Panc1 (cell line): Measurements from ENCODE around the gene RBM10. TPM values are rescaled to one million over a fixed set of nuclear protein-coding genes. Genes with fewer than 3 reads are reported as not detected.

Experiments used
- ATAC-seq: fragments of 200-7000 bp; cut with Tn5 transposase; 2 replicates; pipeline ENCODE4 v1.9.1; 2020; ENCODE audit warnings: mild to moderate bottlenecking, moderate library complexity
- BruUV-seq: library from RNA; stranded (reverse); fragments of 400-500 nt; replicated peaks from 2 replicates; lab custom pipeline; 2021; lab: Mats Ljungman, UMichigan
- CTCF ChIA-PET: fragments of 300-600 bp; sonication (Branson Sonifier 250); formaldehyde crosslinking; loops from one replicate; lab custom pipeline; 2022; ENCODE audit warnings: antibody characterized with exemption; lab: Charles Lee
- POLR2A ChIA-PET: fragments of 300-600 bp; sonication (Branson Sonifier 250); formaldehyde crosslinking; loops from one replicate; lab custom pipeline; 2022; ENCODE audit warnings: antibody characterized with exemption; lab: Charles Lee
- DNase-seq: peaks from one replicate; pipeline ENCODE4 v3.0.0-alpha.2; 2010; ENCODE audit warnings: low read depth, low spot score
- H3K27ac ChIP-seq: 2 replicates; pipeline ENCODE4 v1.5.1; 2011; ENCODE audit warnings: mild to moderate bottlenecking, low read length, inconsistent platforms
- H3K27me3 ChIP-seq: fragments of 200-500 bp; sonication (Bioruptor generic); 2 replicates; pipeline ENCODE4 v1.6.0; 2014; ENCODE audit warnings: low read length, inconsistent platforms; ENCODE audit not compliant: control insufficient read depth, insufficient read depth
- H3K36me3 ChIP-seq: fragments of 200-500 bp; sonication (Bioruptor generic); 2 replicates; pipeline ENCODE4 v1.5.1; 2014; ENCODE audit warnings: inconsistent platforms, mild to moderate bottlenecking, low read length, moderate library complexity; ENCODE audit not compliant: control insufficient read depth, insufficient read depth
- H3K4me1 ChIP-seq: 2 replicates; pipeline ENCODE4 v1.5.1; 2011; ENCODE audit warnings: inconsistent platforms, mild to moderate bottlenecking, low read length, moderate library complexity; ENCODE audit not compliant: control insufficient read depth, insufficient read depth
- H3K4me3 ChIP-seq, 2 experiments: 2 replicates each; pipeline ENCODE4 v1.5.1; 2011 to 2012; ENCODE audit warnings: low read depth in 2 of 2, low read length in 2 of 2, mild to moderate bottlenecking in 2 of 2, inconsistent platforms in 1 of 2, moderate library complexity in 1 of 2
- H3K9me3 ChIP-seq: fragments of 200-500 bp; sonication (Bioruptor generic); 2 replicates; pipeline ENCODE4 v1.5.1; 2014; ENCODE audit warnings: low read depth, mild to moderate bottlenecking, inconsistent platforms, low read length, moderate library complexity; ENCODE audit not compliant: control insufficient read depth, insufficient read depth
- CTCF ChIP-seq: fragments of 450-650 bp; IDR thresholded peaks from 2 replicates; pipeline ENCODE4 v1.5.1; 2017; ENCODE audit warnings: mild to moderate bottlenecking
- POLR2AphosphoS5 ChIP-seq: IDR thresholded peaks from 2 replicates; pipeline ENCODE4 v1.6.1; 2012; ENCODE audit warnings: mild to moderate bottlenecking, low read depth, low read length, moderate library complexity
- SIN3A ChIP-seq: IDR thresholded peaks from 2 replicates; pipeline ENCODE4 v1.6.1; 2012; ENCODE audit warnings: low read depth, mild to moderate bottlenecking, low read length, moderate library complexity, borderline replicate concordance; ENCODE audit not compliant: insufficient read depth
- TCF7L2 ChIP-seq: IDR thresholded peaks from 2 replicates; pipeline ENCODE4 v1.6.1; 2011; ENCODE audit warnings: mild to moderate bottlenecking, low read depth, low read length, inconsistent platforms
- in situ Hi-C: cut with HindIII; loops from 2 replicates; pipeline ENCODE4 v1.10.0; 2016; ENCODE audit warnings: low sequenced_read_pairs, low pct_unique_long_range_greater_than_20kb
- intact Hi-C: fragments of 100-400 bp; cut with micrococcal nuclease; formaldehyde crosslinking; loops from one replicate; pipeline ENCODE4 v1.10.0; 2022; ENCODE audit not compliant: unreplicated experiment
- total RNA-seq: library from RNA; stranded (reverse); gene quantifications from one replicate; pipeline ENCODE4 v1.2.1, GENCODE V29; 2021; ENCODE audit not compliant: unreplicated experiment
- TF ChIP-seq, protein P1 (sequence below), 2 experiments: IDR thresholded peaks; 2 replicates each; pipeline ENCODE4 v1.6.1; 2011 to 2012; ENCODE audit warnings: low read depth in 2 of 2, control low read depth in 1 of 2, low read length in 1 of 2, mild to moderate bottlenecking in 1 of 2, moderate library complexity in 1 of 2; ENCODE audit not compliant: insufficient read depth in 1 of 2

RBM10 gene
- total RNA-seq, 1 experiment from 2014 or later, result 47.1 TPM

DNA sequence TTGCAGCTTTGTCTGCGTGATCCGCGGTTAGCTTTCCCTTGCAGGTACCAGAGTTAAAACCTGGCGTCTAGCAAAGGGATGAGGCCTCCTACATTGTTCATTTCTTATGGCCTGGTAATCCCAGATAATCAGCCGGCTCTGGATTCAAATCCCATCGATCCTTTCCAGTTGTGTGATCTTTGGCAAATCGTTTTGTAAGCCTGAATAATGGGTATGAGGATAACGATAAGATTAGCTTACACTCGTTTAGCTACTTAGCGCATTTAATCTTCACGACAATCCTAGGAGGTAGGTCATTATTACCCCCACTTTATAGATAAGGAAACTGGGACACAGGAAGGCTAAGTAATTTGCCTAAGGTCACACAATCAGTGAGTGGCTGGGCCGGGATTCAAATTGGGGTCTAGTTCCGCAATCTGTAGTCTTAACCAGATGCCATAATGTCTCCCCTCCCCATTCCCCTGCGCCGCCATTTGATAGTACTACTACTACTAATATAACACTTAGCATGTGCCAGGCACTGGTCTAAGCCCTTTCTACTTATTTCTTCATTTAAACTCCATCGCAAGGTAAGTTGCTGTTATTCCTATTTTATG, 46.9 kb downstream of the RBM10 start:
- no peaks in the 10 kb centered on the region for H3K27me3 ChIP-seq
- TF ChIP-seq, protein P1, sequence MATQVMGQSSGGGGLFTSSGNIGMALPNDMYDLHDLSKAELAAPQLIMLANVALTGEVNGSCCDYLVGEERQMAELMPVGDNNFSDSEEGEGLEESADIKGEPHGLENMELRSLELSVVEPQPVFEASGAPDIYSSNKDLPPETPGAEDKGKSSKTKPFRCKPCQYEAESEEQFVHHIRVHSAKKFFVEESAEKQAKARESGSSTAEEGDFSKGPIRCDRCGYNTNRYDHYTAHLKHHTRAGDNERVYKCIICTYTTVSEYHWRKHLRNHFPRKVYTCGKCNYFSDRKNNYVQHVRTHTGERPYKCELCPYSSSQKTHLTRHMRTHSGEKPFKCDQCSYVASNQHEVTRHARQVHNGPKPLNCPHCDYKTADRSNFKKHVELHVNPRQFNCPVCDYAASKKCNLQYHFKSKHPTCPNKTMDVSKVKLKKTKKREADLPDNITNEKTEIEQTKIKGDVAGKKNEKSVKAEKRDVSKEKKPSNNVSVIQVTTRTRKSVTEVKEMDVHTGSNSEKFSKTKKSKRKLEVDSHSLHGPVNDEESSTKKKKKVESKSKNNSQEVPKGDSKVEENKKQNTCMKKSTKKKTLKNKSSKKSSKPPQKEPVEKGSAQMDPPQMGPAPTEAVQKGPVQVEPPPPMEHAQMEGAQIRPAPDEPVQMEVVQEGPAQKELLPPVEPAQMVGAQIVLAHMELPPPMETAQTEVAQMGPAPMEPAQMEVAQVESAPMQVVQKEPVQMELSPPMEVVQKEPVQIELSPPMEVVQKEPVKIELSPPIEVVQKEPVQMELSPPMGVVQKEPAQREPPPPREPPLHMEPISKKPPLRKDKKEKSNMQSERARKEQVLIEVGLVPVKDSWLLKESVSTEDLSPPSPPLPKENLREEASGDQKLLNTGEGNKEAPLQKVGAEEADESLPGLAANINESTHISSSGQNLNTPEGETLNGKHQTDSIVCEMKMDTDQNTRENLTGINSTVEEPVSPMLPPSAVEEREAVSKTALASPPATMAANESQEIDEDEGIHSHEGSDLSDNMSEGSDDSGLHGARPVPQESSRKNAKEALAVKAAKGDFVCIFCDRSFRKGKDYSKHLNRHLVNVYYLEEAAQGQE (IDR thresholded peaks at IDR 0.05; ENCODE audit: insufficient read depth in 1 of 2, low read depth in 2 of 2, low read length in 1 of 2), result no peak
- TF ChIP-seq TCF7L2 (no peak), SIN3A (no peak), CTCF (no peak), POLR2AphosphoS5 (no peak)
- peak overlapping the region; percentile 85 for H3K27ac ChIP-seq
- intact Hi-C loops (loop anchor here (10.0 kb wide), 2 partner anchors 193 to 333 kb away; no protein-coding TSS in a partner anchor), in situ Hi-C loops (no loop called here)
- peaks cover 2% of the 10 kb centered on the region for H3K36me3 ChIP-seq
- no peaks in the 10 kb centered on the region for H3K9me3 ChIP-seq
- ATAC-seq, result no peak
- POLR2A ChIA-PET, result interaction anchor here (0.6 kb wide), 1 partner anchor 33 kb away, joined by 11 read pairs; no protein-coding TSS in a partner anchor
- DNase-seq, result no peak
- H3K4me3 ChIP-seq, result peak overlapping the region; percentile 72 to 73
- peaks cover 29% of the 10 kb centered on the region for H3K4me1 ChIP-seq
- no TSS peak for BruUV-seq
- CTCF ChIA-PET, result no interaction called here

- ATAC-seq (peak; percentile 87), DNase-seq (peak; percentile 86)
- peaks cover 33% of the 10 kb centered on the region for H3K4me1 ChIP-seq
- ChIA-PET POLR2A (no interaction called here), CTCF (no interaction called here)
- in situ Hi-C loops, result no loop called here
- BruUV-seq, result no TSS peak
- peak within 1 kb of the TSS; percentile 94 for H3K27ac ChIP-seq
- peak within 1 kb of the TSS; percentile 86 to 96 for H3K4me3 ChIP-seq
- peaks cover 8% of the 10 kb centered on the region for H3K36me3 ChIP-seq
- intact Hi-C loops, result loop anchor here (10.0 kb wide), 2 partner anchors 191 to 331 kb away; no protein-coding TSS in a partner anchor
- no peaks in the 10 kb centered on the region for H3K9me3 ChIP-seq
- TF ChIP-seq POLR2AphosphoS5 (peak; percentile 94), SIN3A (no peak), CTCF (peak; percentile 79)
- no peaks in the 10 kb centered on the region for H3K27me3 ChIP-seq
These were observed 48.6 kb downstream of the RBM10 start, which contains the start of gene UBA1 for GRCh38 chrX:47193475-47194193. TSS of gene UBA1 (plus strand) at chrX:47193829. CDS start at chrX:47198803, 4,974 bp downstream.
